H4 (cell line): Measurements from ENCODE around the gene TMC3. TPM values are rescaled to one million over a fixed set of nuclear protein-coding genes. Genes with fewer than 3 reads are reported as not detected.
"Not testable (repeated sequence)": the region's sequence is repeated elsewhere in the genome, so short reads cannot be mapped to it uniquely, and the experiment has no call there.

ENCODE experiments used
- DNase-seq: peaks from one replicate; pipeline ENCODE4 v3.0.0-alpha.2; 2015; ENCODE audit warnings: low spot score
- total RNA-seq: library from RNA; depleted of rRNA; stranded (reverse); fragments of >200 nt; shearing (Covaris generic); gene quantifications from 2 replicates; pipeline ENCODE4 v1.2.3, GENCODE V29; 2014

Gene TMC3
- total RNA-seq, 1 experiment from 2014 or later: not detected

DNA sequence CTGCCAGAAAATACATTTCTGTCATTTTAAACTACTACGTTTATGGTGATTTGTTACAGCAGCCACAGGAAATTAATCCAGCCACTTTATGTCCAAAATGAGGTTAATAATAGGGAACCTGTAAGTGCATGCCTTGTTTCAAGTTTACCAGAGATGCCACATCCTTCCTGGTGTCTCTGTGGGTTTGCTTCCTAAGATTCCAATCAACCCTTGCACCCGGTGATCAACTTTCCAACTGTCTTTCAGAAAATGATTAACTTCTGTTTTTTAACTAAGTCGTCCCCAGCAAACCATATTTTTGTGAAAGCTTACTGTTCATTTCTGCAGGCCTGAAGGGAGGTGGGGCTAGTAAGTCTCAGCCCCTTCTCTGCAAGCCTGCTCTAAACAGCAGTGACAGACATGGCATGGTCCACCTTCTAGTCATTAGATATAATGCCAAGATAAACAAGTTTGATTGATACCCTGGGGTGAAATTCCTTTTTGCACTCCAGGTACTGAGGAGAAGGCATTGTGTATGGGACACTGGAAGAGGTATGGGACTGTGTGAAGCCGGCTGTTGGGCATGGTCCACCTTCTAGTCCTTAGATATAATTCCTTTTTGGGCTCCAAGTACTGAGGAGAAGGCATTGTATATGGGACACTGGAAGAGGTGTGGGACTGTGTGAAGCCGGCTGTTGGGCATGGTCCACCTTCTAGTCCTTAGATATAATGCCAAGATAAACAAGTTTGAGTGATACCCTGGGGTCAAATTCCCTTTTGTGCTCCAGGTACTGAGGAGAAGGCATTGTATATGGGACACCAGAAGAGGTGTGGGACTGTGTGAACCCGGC, 11.1 kb upstream of the TMC3 start:
- no peak for DNase-seq

DNA sequence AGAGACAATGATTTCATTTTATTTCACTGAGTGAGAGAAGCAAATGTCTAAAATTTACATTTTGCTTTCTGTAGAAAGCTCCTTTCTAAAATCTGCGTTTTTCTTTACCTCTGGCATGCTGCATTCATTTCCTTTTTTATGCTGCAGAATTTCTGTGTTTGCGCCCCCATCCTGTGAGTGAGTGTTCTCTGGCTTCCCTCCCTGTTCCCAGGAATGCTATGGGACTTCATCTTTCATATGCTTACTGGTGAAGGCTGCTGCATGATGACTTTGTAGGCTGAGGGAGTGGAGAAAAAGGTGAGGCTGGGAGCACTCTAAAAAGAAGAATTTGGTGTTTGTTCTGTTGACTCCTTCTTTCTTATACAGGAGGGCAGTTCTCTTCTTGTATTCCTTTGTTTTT, 7.7 kb upstream of the TMC3 start:
- no peak for DNase-seq

DNA sequence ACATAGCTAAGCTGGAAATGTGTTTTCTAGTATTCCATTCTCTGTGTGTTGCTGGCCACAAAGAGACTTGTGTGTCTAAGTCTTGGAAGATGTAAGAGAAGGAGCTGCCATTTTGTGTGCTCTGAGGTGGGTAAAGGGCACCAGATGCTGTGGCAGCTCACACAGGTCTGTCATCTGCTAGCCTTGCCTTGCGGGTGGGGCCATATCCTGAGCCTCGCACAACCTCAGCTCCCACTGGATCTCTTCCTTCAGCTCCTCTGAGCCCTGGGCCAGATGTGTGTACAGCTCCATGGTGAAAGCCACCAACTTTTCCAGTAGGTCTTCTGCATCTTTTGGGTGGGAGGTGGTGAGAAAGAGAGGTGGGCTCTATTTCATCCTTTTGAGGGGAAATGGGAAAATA, 6.7 kb upstream of the TMC3 start:
- no peak for DNase-seq

DNA sequence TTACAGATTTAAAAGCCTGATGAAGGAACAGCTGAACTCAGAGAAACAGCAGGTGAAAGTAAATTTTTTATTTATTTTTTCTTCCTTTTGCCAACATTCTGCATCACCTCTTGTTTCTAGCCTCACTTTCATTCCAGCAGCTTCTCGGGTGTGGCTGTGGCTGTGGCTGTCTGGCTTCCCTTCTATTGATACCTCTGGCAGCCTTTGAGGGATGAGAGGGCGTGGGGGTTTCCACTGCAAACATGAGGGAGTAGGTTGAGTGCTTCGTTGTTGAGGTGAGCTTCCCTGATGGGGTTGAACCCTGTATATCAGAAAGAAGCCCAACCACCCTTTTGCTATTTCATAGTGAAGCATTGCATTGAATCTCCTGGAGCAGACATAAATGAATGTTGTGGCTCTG, 6.2 kb upstream of the TMC3 start:
- no peak for DNase-seq

DNA sequence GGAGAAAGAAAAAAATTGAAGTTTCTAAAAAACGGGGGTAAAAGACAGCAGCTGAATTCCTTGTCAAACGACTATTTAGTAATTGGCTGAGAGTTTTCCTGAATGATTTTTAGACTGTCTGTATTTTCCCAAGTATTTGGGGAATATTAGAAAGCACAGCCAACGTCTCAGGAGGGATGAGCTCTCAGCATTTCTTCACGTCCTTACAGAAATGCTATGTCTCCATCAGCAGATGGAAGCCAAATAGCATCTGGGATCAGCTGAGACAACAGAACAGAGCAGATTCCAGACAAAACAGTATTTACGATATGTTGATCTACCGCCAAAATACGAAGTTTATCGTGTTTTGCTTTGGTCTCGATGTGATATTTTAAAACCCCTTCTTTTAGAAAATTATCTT, 5.3 kb upstream of the TMC3 start:
- DNase-seq: no peak

DNA sequence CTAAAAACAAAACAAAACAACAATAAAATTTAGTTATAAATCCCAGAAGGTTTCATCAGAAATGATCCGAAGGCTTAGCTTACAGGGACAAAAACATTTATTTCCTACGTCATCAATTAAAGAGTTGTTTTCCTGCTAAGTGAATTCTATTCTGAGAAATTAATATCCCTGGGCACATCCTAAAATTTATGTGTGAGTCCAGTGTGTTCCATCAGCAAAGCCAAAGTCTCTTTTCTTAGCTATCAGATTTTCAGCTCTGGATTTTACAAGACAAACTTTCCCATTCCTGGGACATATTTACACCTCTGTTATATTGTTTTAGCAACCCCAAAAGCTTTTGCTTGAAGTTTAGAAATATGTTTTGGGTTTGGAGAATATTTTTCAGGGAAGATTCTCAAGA, 4.4 kb upstream of the TMC3 start:
- DNase-seq: no peak

DNA sequence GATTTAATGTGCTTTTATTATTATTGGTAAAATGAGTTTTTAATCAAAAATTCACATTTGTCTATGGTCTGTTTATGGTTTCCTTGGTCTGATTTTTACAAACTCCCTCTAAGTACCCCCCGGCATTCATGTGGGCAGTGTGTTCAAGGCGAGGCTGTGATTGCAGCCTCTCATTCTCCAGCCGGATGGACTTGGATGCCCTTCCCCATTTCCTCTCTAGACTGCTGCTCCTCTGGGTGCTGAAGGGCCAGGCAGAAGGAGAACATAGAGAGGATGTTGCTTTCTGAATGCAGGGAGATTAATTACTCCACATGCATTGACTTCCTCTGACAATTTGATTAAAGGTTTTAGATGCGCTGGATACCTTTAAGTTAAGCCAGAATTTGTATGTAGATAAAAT, 3.9 kb upstream of the TMC3 start:
- DNase-seq: no peak

DNA sequence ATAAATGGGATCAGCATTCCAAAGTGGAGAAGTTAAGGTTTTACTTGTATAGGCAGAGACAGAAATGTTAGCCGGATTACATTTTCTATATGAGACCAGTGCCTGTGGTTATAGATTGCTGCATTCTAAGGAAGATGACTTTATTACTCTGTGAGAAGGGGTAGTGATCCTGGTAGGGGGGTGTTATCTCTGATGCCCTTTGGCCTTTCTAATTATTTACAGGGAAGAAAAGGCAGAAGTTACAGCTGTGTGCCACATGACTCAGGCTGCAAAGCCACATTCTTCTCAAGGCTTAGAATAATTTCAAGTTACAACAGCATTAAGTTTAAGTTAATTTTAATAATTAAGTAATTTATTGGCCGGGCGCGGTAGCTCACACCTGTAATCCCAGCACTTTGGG, 2.2 kb upstream of the TMC3 start:
- no peak for DNase-seq

DNA sequence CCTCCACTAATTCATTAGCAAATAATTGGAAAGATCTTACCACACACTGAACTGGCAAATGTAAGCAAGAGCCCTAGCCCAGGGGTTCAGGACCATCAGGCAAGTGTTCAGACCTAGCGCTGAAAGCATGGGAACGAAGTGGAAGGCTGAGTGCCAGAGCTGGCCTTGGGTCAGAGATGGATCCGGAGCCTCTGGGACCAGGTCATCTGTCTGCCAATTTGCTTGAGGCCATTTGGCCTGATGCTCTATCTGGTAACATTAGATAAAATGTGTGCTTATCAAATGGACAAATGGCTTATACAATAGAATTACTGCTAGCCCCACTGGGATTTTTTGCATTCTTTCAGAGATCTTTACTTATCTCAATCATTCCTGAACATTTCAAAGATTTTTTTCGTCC, 1.4 kb upstream of the TMC3 start:
- DNase-seq: no peak

DNA sequence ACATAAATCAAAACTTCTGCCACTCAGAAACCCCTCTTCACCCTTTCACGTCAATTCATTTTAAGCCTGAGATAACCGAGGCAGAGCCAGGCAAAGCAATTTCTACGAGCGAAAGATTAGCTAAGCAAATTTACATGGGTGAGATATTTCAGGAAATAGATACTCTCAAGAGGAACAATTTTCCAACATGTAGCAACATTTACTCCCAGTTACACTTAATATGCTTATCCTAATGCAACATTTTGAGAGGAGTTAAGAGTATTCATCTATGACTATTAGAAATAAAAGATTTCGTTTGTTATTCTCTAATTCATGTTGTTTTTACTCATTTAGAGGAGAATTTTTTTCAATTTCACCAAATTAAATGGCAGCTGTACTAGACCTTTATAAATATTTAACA, 837 bp downstream of the TMC3 start:
- DNase-seq: no peak

DNA sequence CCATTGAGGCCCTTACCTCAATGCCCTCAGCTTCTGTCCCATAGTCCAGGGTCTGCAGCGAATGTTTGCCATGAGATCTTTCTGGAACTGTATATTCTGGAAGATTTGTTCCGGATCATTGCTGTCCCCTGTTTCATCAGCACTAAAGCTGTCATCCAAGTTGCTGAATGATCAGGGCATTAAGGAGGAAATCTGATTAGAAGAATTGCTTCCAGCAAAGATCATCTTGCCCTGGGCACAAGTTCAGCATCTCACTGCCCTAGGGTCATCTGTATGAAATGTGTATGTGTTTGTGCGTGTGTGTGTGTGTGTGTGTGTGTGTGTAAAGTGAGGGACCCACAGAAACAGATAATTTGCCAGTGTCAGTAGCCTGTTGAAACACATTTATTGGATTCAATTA, 1.4 kb downstream of the TMC3 start:
- DNase-seq: no peak

DNA sequence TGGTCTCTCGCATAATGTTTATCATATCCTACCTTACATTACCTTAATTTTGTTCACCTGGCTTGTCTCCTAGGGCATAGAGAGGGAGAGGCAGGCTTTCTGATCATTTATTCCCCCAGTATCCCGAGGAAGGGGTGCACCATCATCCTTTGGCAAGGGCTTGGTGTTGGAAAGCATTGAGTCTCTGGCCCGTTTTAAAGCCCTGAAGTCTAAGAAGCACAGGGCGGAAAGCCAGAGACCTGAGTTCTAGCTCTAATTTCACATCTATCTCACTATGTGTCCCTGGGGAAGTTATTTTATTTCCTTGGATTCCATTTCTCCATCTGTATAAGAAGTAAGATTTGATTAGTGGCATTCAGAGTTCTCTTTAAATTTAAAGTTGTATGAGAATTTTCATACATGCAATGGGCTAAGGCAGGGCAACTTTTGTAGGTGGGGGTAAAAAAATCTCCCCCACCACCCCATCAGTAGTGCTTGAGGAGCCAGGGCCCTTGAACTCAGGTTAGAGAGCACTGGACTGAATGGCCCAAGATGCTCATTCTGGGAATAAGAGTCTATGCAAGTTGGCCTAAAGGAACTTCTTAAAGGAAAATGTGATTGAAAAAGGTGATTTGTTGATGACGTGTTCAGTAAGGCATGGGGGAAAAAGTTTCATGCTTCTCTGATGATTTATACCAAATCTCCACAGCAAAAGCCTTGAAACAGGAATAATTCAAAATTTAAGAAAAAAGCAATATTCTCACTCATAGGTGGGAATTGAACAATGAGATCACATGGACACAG, 10.1 kb downstream of the TMC3 start:
- no peak for DNase-seq

DNA sequence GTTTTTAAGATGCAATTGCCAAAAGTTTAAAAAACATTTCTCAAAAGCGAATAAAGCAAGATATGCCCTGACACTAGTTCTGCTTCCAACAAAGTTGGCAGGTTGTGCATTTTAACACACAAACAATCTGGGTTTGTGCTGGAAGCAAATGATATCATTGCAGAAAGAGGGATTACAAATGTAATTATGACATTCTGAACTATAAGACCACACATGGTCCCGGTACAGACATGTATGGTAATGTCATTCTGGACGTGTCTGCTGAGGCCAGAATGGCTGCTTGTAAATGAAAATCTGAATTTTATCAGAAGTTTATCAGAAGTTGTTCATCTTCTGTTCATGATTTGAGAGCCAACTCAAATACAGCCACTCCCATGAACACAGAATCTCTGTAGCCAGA, 10.7 kb downstream of the TMC3 start:
- DNase-seq: no peak

DNA sequence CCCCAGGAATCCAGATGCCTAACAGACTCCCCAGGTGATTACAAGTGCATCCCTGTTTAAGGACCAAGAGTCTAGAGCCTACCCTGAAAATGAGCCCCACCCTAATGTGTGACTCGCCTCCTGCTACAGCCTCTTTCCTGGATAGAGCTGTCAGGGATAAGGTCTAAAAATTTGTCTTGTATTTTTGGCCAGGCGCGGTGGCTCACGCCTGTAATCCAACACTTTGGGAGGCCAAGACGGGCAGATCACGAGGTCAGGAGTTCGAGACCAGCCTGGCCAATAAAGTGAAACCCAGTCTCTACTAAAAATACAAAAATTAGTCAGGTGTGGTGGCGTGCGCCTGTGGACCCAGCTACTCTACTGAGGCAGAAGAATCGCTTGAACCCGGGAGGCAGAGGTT, 11.2 kb downstream of the TMC3 start:
- no peak for DNase-seq

DNA sequence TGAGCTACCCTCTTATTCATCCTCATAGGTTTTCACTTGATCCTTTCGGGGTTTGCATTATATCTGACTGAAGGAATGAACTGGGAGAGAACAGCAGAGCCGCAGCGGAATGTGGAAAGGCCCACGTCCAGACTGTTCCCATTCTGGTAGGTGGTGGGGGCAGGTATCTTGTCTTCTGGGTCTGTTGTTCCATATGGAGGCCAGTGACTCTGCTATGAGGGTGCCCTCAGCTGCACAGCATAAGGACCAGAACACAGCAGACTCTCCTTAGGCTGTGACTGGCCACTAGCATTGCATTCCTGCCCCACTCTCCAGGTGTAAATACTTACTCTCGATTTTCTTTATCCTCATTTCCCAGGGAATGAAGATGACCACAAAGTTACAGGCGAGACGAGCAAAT, 12.1 kb downstream of the TMC3 start:
- no peak for DNase-seq

DNA sequence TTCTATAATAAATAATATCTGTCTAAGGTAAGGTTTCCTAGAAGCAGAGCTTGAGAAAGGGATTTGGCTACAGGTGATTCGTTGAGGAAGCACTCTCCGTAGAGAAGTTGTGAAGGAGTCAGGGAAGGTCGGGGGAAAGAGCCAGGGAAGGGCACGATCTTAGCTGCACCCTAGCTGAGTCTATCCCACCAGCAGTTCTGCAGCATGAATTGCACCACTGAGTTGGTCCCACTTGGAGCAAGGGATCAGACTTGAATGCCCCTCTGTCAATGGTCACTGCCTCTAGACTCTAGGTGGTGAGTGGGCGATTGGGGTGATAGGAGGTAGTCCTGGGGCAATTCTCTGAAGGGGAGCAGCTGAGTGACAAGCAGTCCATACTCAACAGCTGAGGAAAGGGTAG, 13.5 kb downstream of the TMC3 start:
- DNase-seq: no peak

DNA sequence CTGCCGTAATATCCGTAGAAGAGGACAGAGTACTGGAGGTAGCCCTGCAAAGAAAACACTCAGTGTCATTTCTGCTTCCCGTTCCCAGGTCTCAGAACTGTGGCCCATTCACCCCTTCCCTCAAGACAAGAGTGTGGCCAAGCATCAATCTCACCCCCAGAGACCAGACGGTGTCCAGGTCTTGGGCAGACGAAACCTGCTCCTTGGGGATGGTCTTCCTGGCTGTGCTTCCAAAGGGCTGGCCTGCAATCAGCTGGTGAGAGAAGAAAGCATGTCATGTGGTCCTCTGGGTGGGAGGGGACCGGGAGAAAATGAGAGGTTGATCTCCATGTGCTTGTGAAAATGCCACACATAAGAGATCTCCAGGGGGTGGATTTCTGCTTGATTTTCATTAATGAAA, 15.8 kb downstream of the TMC3 start:
- DNase-seq: no peak

DNA sequence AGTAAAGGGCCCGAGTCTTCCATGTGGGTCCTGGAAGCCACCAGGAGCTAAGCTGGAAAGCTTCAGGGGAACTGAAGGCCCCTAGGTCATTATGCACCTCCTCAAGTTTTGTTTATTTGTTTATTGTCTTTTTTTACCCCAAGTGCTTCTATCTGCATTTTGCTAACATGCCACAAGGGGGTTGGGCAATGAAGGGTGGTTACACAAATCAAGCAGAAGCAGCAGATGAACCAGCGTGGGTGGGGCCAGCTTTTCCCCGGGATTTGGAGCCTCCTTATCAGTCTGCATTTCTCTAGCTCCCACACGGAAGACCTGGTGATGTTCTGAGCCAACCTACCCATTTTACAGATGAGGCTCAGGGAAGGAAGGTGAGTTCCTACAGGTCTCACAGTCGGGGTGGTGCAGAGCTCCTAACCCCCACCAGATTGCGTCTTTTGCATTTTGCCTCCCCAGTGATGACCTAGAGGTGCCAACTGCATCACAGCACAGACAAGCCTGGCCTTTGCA, 16.8 kb downstream of the TMC3 start:
- DNase-seq: no peak

DNA sequence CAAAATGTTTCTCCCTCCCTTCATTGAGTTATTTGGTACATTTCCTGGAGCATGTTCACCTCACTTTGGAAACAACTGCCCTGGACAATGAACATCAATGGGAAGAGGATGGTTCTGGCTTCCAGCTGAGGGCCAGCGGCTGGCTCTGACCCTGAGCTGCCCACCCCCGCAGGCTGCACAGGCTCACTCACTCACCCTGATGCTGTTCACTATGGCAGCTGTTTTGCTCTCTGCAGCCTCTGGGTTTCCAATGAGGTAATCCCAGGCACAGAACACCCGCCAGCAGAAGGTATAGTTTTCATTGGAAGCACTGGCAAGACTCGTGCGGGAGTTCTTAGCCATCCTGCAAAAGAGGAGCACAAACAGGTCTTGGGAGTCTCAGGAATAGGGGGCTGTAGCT, 17.8 kb downstream of the TMC3 start:
- no peak for DNase-seq

DNA sequence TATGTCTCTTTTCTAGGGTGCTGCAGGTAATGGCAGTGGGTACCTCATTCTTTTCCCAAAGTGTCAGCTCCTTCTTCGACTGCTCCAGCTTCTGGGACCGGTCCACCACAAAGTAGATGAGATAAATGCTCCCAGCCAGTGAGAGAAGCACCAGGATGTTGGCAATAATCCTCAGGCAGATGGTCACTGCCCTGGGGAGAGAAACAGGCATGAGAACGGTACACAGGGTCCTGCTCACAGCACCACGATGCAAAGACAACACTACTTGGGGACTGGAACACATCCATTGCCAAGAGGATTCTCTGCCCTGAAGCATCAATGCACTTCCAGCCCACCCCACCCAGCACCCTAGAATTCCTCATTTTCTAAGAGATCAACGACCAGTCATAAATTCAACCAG, 22.4 kb downstream of the TMC3 start:
- DNase-seq: no peak

DNA sequence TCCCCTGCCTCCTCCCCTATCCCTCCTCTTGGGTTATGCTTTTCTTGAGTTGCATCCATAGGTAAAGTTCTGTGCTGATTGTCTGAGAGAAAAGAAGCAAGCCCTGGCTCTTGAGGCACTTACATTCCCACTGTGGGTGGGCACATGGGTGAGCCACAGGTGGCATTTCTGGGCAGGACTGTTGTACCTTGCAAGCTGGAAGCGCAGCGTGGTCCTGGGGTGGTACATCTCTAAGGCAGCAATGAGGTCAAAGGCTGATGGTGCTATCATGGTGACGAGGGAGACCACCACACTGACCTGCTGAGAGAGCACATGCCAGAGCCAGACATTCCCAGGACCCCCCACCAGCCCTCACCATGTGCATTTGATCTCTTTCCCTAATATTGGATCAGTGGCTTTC, 24.7 kb downstream of the TMC3 start:
- DNase-seq: no peak

DNA sequence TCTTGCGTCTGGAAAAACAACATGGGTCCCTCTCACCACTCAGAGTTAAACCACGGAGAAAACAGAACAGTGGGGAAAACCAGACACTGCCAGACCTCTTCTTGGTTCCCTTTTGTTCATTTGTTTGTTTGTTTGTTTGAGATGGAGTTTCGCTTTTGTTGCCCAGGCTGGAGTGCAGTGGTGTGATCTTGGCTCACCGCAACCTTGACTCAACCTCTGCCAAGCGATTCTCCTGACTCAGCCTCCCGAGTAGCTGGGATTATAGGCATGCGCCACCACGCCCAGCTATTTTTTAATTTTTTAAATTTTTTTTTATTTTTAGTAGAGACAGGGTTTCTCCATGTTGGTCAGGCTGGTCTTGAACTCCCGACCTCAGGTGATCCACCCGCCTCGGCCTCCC, 25.3 kb downstream of the TMC3 start:
- not testable (repeated sequence) for DNase-seq

DNA sequence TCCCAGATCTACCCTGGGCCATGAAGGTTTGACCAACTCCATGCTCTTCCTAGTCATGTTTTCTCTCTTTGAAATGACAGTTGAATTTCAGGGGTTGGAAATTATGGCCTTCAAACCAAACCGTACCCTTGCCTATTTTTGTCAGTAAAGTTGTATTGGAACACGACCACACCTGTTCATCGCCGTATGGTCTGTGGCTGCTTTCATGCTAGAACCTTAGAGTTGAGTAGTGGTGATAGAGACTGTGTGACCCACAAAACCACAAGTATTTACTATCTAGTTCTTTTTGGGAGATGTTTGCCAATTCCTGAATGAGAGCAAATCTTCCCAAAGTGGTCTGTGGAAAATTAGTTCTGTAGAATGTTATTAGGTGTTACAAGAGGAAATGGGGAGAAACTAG, 26.1 kb downstream of the TMC3 start:
- no peak for DNase-seq
